GM18951 (cell line): ENCODE data around the gene CGN.

ENCODE experiments used
- POLR2A ChIP-seq: IDR thresholded peaks from 4 replicates; pipeline ENCODE4 v1.6.1; 2011; ENCODE audit warnings: mild to moderate bottlenecking; ENCODE audit not compliant: insufficient read length, insufficient read depth; ENCODE audit errors: extremely low read depth
- in situ Hi-C: fragments of 300-500 bp; cut with MboI; formaldehyde crosslinking; loops from one replicate; pipeline ENCODE4 v1.12.0; 2022; ENCODE audit warnings: low sequenced_read_pairs, mixed read lengths, inconsistent platforms; ENCODE audit not compliant: unreplicated experiment

CGN gene

GRCh38 chr1:151510957-151511635 lies at the start of gene CGN:
Gene CGN, plus strand, starts transcription at chr1:151511387. Its CDS starts 7,133 bp downstream, at chr1:151518520.
- in situ Hi-C loops = no loop called here
- TF ChIP-seq POLR2A = no peak

GRCh38 chr1:151461694-151462093 lies 49.5 kb upstream of the CGN start:
- no peak for TF ChIP-seq POLR2A
- in situ Hi-C loops = no loop called here

GRCh38 chr1:151465026-151465425 lies 46.2 kb upstream of the CGN start:
- TF ChIP-seq POLR2A = no peak

GRCh38 chr1:151472856-151473731 lies 38.1 kb upstream of the CGN start:
- in situ Hi-C loops = no loop called here
- TF ChIP-seq POLR2A = no peak

More at GRCh38 chr1:151465026-151465425, 46.2 kb upstream of the CGN start:
- in situ Hi-C loops = no loop called here

GRCh38 chr1:151474745-151475144 lies 36.4 kb upstream of the CGN start:
- TF ChIP-seq POLR2A = no peak
- in situ Hi-C loops = no loop called here

GRCh38 chr1:151475175-151475574 lies 36.0 kb upstream of the CGN start:
- TF ChIP-seq POLR2A = no peak
- in situ Hi-C loops = no loop called here

- in situ Hi-C loops = no loop called here
- no peak for TF ChIP-seq POLR2A
These were observed 35.1 kb upstream of the CGN start for GRCh38 chr1:151476083-151476482.

- no peak for TF ChIP-seq POLR2A
- in situ Hi-C loops = no loop called here
These were observed 34.1 kb upstream of the CGN start for GRCh38 chr1:151477066-151477465.

GRCh38 chr1:151478140-151478812 lies 32.9 kb upstream of the CGN start:
- in situ Hi-C loops = no loop called here
- TF ChIP-seq POLR2A = no peak

GRCh38 chr1:151478923-151479322 lies 32.3 kb upstream of the CGN start:
- in situ Hi-C loops = no loop called here
- no peak for TF ChIP-seq POLR2A

GRCh38 chr1:151479462-151479861 lies 31.7 kb upstream of the CGN start:
- in situ Hi-C loops = no loop called here
- no peak for TF ChIP-seq POLR2A

GRCh38 chr1:151482017-151482416 lies 29.2 kb upstream of the CGN start:
- in situ Hi-C loops = no loop called here
- TF ChIP-seq POLR2A = no peak

- in situ Hi-C loops = no loop called here
- TF ChIP-seq POLR2A = no peak
These were observed 25.4 kb upstream of the CGN start for GRCh38 chr1:151485685-151486255.
